A673 (cell line): ENCODE data around the gene ROR1.

Experiments used
- EZH2 ChIP-seq: fragments of 200-600 bp; sonication (generic); IDR thresholded peaks from 2 replicates; pipeline ENCODE4 v1.6.1; 2017; ENCODE audit warnings: borderline replicate concordance, low read depth, mild to moderate bottlenecking, mixed read lengths, antibody characterized with exemption, low read length; ENCODE audit not compliant: poor library complexity, severe bottlenecking
- TF ChIP-seq, protein P1 (sequence below): fragments of 300-800, 200-600 bp; sonication (generic); conservative IDR thresholded peaks from 2 replicates; pipeline ENCODE4 v1.5.1; 2017; ENCODE audit warnings: low read depth, mild to moderate bottlenecking, antibody characterized with exemption, low read length, moderate library complexity, mixed read lengths

DNA sequence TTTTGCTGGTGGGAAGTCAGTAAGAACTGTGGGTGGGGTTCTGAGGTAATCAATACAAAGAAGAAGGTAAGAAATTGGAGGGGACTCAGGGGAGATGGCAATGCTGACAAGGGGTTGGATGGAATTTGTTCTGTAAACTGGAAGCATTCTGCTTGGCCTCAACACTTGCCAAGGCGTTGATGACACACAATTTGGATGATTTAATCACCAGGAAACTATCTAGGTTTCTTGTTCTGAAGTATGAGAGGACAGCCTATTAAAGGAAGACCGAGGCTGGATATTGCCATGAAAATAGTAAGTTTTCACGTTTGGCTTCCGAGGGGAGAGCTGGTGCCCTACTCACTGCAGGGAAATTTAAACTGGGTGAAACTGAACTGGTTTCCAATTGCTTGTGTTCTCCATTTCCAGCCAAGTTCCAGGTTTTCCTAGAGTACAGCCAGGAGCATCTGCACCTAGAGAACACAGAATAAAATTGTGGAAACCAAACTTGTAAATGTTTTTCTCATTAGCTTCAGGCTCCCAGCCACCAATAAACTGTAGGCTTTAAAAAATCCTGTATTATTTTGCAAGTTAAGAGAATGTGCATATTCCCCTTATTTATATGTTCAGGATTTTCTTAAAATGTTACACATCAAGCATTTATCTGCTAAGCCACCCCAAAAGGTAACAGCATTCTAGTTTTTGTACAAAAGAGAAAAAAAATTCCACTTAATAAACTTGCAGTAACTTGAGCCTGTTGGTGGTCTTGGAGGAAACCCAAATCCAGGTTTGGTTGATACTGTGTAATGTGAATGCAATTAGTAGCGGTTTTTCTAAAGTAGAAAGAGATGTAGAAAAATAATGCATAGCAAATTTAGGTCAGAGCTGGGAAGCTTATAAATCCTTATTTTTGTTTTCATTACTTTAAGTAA lies 53.8 kb downstream of the ROR1 start:
- TF ChIP-seq, protein P1, sequence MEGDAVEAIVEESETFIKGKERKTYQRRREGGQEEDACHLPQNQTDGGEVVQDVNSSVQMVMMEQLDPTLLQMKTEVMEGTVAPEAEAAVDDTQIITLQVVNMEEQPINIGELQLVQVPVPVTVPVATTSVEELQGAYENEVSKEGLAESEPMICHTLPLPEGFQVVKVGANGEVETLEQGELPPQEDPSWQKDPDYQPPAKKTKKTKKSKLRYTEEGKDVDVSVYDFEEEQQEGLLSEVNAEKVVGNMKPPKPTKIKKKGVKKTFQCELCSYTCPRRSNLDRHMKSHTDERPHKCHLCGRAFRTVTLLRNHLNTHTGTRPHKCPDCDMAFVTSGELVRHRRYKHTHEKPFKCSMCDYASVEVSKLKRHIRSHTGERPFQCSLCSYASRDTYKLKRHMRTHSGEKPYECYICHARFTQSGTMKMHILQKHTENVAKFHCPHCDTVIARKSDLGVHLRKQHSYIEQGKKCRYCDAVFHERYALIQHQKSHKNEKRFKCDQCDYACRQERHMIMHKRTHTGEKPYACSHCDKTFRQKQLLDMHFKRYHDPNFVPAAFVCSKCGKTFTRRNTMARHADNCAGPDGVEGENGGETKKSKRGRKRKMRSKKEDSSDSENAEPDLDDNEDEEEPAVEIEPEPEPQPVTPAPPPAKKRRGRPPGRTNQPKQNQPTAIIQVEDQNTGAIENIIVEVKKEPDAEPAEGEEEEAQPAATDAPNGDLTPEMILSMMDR, result no peak
- TF ChIP-seq EZH2, result no peak
